ENCODE measurements around the gene DNAJC25. TPM values are rescaled to one million over a fixed set of nuclear protein-coding genes. Genes with fewer than 3 reads are reported as not detected.
A peak's percentile ranks its signal among the peaks of the same experiment; 100 is the strongest.

DNAJC25 gene
- polyA plus RNA-seq, 1 donor from 2014 or later, result 20.0 TPM

- H2AFZ ChIP-seq (ENCODE audit: low read depth, low read length), result no peak overlapping the region
- H4K20me1 ChIP-seq (ENCODE audit: insufficient read depth), result no peaks in the 10 kb centered on the region
- no peaks in the 10 kb centered on the region for H3K9me2 ChIP-seq (ENCODE audit: insufficient read depth, low read length)
- no peaks in the 10 kb centered on the region for H3K9me3 ChIP-seq (ENCODE audit: low read length)
- H3K4me3 ChIP-seq (ENCODE audit: low read length), result no peak overlapping the region
- H3F3A ChIP-seq (ENCODE audit: insufficient read depth, low read length, poor library complexity, severe bottlenecking), result no peaks in the 10 kb centered on the region
- H3K9ac ChIP-seq (ENCODE audit: low read length), result no peak overlapping the region
- no peaks in the 10 kb centered on the region for H3K36me3 ChIP-seq (ENCODE audit: insufficient read depth, low read length)
- no peak overlapping the region for H3K27ac ChIP-seq (ENCODE audit: low read length)
- TF ChIP-seq CTCF (IDR thresholded peaks at IDR 0.05; ENCODE audit: poor library complexity, severe bottlenecking) (peak; percentile 22), MXI1 (conservative IDR thresholded peaks at IDR 0.05; ENCODE audit: poor library complexity, severe bottlenecking) (no peak)
- no peaks in the 10 kb centered on the region for H3K27me3 ChIP-seq (ENCODE audit: insufficient read depth, low read depth, low read length)
- H3K4me2 ChIP-seq (ENCODE audit: low read length), result no peak overlapping the region
- no peaks in the 10 kb centered on the region for H3K79me2 ChIP-seq (replicated peaks; ENCODE audit: insufficient read depth, low read length)
These were observed 9.1 kb upstream of the DNAJC25 start for GRCh38 chr9:111621895-111622480.

- Histone ChIP-seq H3K9me2 (ENCODE audit: insufficient read depth, low read length) (no peaks in the 10 kb centered on the region), H3K4me2 (ENCODE audit: low read length) (no peak overlapping the region), H3K27ac (ENCODE audit: low read length) (no peak overlapping the region), H3K9me3 (ENCODE audit: low read length) (no peaks in the 10 kb centered on the region), H3K36me3 (ENCODE audit: insufficient read depth, low read length) (no peaks in the 10 kb centered on the region), H3K4me3 (ENCODE audit: low read length) (no peak overlapping the region), H3F3A (ENCODE audit: insufficient read depth, low read length, poor library complexity, severe bottlenecking) (no peaks in the 10 kb centered on the region), H3K79me2 (replicated peaks; ENCODE audit: insufficient read depth, low read length) (no peaks in the 10 kb centered on the region), H3K27me3 (ENCODE audit: insufficient read depth, low read depth, low read length) (no peaks in the 10 kb centered on the region), H4K20me1 (ENCODE audit: insufficient read depth) (no peaks in the 10 kb centered on the region), H2AFZ (ENCODE audit: low read depth, low read length) (no peak overlapping the region), H3K9ac (ENCODE audit: low read length) (no peak overlapping the region)
- TF ChIP-seq EZH2 (IDR thresholded peaks at IDR 0.05; ENCODE audit: borderline replicate concordance, insufficient read depth, low read length, poor library complexity, severe bottlenecking) (no peak), MXI1 (conservative IDR thresholded peaks at IDR 0.05; ENCODE audit: poor library complexity, severe bottlenecking) (no peak), POLR2AphosphoS5 (IDR thresholded peaks at IDR 0.05) (no peak), TAF1 (IDR thresholded peaks at IDR 0.05; ENCODE audit: low read depth) (no peak), CTCF (IDR thresholded peaks at IDR 0.05; ENCODE audit: poor library complexity, severe bottlenecking) (no peak), REST (IDR thresholded peaks at IDR 0.05; ENCODE audit: borderline replicate concordance) (no peak), EP300 (conservative IDR thresholded peaks at IDR 0.05; ENCODE audit: poor library complexity, severe bottlenecking) (no peak)
These were observed 8.5 kb upstream of the DNAJC25 start for GRCh38 chr9:111622626-111623025.
